CD14-positive monocyte (primary cell): ENCODE measurements around the gene KRT2. TPM values are rescaled to one million over a fixed set of nuclear protein-coding genes. Genes with fewer than 3 reads are reported as not detected.

Experiments
- DNase-seq, 3 donors: peaks; one replicate each; pipeline ENCODE4 v3.0.0-alpha.2; 2011 to 2022
- H2AFZ ChIP-seq: 2 replicates; pipeline ENCODE4 v1.6.0; 2012; ENCODE audit warnings: mild to moderate bottlenecking, low read depth, low read length, inconsistent platforms; ENCODE audit not compliant: insufficient read depth, poor library complexity, severe bottlenecking
- H3K27ac ChIP-seq, 2 donors: 1 replicate in 1 of 2; 2 replicates in 1 of 2; pipeline ENCODE4 v1.5.1; 2012 to 2013; ENCODE audit warnings: low read length in 2 of 2, control low read depth in 1 of 2, inconsistent platforms in 1 of 2, low read depth in 1 of 2, mild to moderate bottlenecking in 1 of 2
- H3K27me3 ChIP-seq, 2 donors: one replicate each; pipeline versions ENCODE4 v1.6.0 to v1.6.1; 2011 to 2013; ENCODE audit warnings: low read length in 2 of 2; ENCODE audit not compliant: control insufficient read depth in 2 of 2, insufficient read depth in 2 of 2
- H3K36me3 ChIP-seq, 2 donors: replicated peaks in 1 of 2; 1 replicate in 1 of 2; 2 replicates in 1 of 2; pipeline versions ENCODE4 v1.5.1 to v1.6.1; 2012 to 2013; ENCODE audit warnings: low read length in 2 of 2, control low read depth in 1 of 2, inconsistent platforms in 1 of 2, mild to moderate bottlenecking in 1 of 2; ENCODE audit not compliant: insufficient read depth in 2 of 2, control insufficient read depth in 1 of 2
- H3K4me1 ChIP-seq, 2 donors: 1 replicate in 1 of 2; 2 replicates in 1 of 2; pipeline versions ENCODE4 v1.5.1 to v1.6.1; 2012 to 2013; ENCODE audit warnings: low read length in 2 of 2, control low read depth in 1 of 2, inconsistent platforms in 1 of 2, mild to moderate bottlenecking in 1 of 2, moderate library complexity in 1 of 2; ENCODE audit not compliant: insufficient read depth in 2 of 2, control insufficient read depth in 1 of 2
- H3K4me2 ChIP-seq: replicated peaks from 2 replicates; pipeline ENCODE3; 2012; ENCODE audit warnings: low read length, moderate library complexity, mild to moderate bottlenecking; ENCODE audit not compliant: poor library complexity, severe bottlenecking; ENCODE audit errors: extremely low read depth
- H3K4me3 ChIP-seq, 3 experiments: fragments of 200-600 bp in 1 of 3; sonication (generic) in 1 of 3; replicated peaks in 1 of 3; 1 replicate in 2 of 3; 2 replicates in 1 of 3; pipeline ENCODE4 v1.5.1; 2011 to 2013; ENCODE audit warnings: low read length in 3 of 3, mild to moderate bottlenecking in 3 of 3, control low read depth in 2 of 3, low read depth in 2 of 3, inconsistent platforms in 1 of 3, moderate library complexity in 1 of 3
- H3K79me2 ChIP-seq: 2 replicates; pipeline ENCODE4 v1.6.0; 2012; ENCODE audit warnings: mild to moderate bottlenecking, control low read depth, inconsistent platforms, low read length, moderate library complexity; ENCODE audit not compliant: insufficient read depth
- H3K9ac ChIP-seq: 2 replicates; pipeline ENCODE4 v1.6.0; 2017; ENCODE audit warnings: low read length, mild to moderate bottlenecking; ENCODE audit not compliant: insufficient read depth, poor library complexity, severe bottlenecking
- H3K9me3 ChIP-seq, 2 donors: replicated peaks in 1 of 2; 1 replicate in 1 of 2; 2 replicates in 1 of 2; pipeline versions ENCODE4 v1.5.1 to v1.6.1; 2012 to 2013; ENCODE audit warnings: low read length in 2 of 2, control low read depth in 1 of 2; ENCODE audit not compliant: control insufficient read depth in 1 of 2, insufficient read depth in 1 of 2
- H4K20me1 ChIP-seq: 2 replicates; pipeline ENCODE4 v1.6.0; 2012; ENCODE audit warnings: mild to moderate bottlenecking, low read length, control low read depth, moderate library complexity; ENCODE audit not compliant: insufficient read depth
- H3K27ac Mint-ChIP-seq, 7 donors: one replicate each; pipeline ENCODE4 v1.8.0; 2020; ENCODE audit warnings: mild to moderate bottlenecking in 7 of 7, mixed read lengths in 7 of 7, moderate library complexity in 6 of 7, inconsistent platforms in 2 of 7
- H3K27me3 Mint-ChIP-seq, 3 donors: one replicate each; pipeline ENCODE4 v1.8.0; 2021 to 2022; ENCODE audit warnings: low read depth in 3 of 3, mild to moderate bottlenecking in 3 of 3, mixed read lengths in 3 of 3, moderate library complexity in 3 of 3, inconsistent platforms in 1 of 3
- H3K36me3 Mint-ChIP-seq, 2 donors: one replicate each; pipeline ENCODE4 v1.8.0; 2020; ENCODE audit warnings: mixed read lengths in 2 of 2, inconsistent platforms in 1 of 2, mild to moderate bottlenecking in 1 of 2
- H3K4me1 Mint-ChIP-seq: one replicate; pipeline ENCODE4 v1.8.0; 2020; ENCODE audit warnings: mild to moderate bottlenecking, mixed read lengths
- H3K4me3 Mint-ChIP-seq, 2 donors: one replicate each; pipeline ENCODE4 v1.8.0; 2020; ENCODE audit warnings: mild to moderate bottlenecking in 2 of 2, mixed read lengths in 2 of 2, moderate library complexity in 1 of 2
- H3K9me3 Mint-ChIP-seq, 7 donors: one replicate each; pipeline ENCODE4 v1.8.0; 2020 to 2022; ENCODE audit warnings: mixed read lengths in 7 of 7, mild to moderate bottlenecking in 6 of 7, moderate library complexity in 6 of 7, inconsistent platforms in 2 of 7
- CTCF ChIP-seq: fragments of 200-600 bp; IDR thresholded peaks from one replicate; pipeline ENCODE4 v1.8.0; 2022; ENCODE audit warnings: antibody characterized with exemption, mild to moderate bottlenecking
- WGBS: methylation state at CpG from one replicate; pipeline ENCODE4 v1.1.5; 2013; ENCODE audit warnings: missing lambda C conversion rate; ENCODE audit not compliant: insufficient coverage; 5-methylcytosine and 5-hydroxymethylcytosine counted together
- intact Hi-C, 2 donors: fragments of 100-400 bp; cut with micrococcal nuclease; formaldehyde crosslinking; loops; one replicate each; pipeline versions ENCODE4 v1.15.0 to v1.15.1; 2023
- polyA plus RNA-seq, 3 donors: library from polyadenylated mRNA; depleted of rRNA in 1 of 3; unstranded in 2 of 3; stranded (reverse) in 1 of 3; fragments of 300-500 nt in 2 of 3; fragments of >200 nt in 1 of 3; fragmentation: Illumina TruSeq in 2 of 3; gene quantifications; 1 replicate in 2 of 3; 2 replicates in 1 of 3; pipeline ENCODE4 v1.2.3, GENCODE V29; 2012 to 2021

KRT2 gene
- polyA plus RNA-seq, 3 donors: not detected

- Mint-ChIP-seq H3K27ac (no peak overlapping the region), H3K27me3 (peaks cover 2 to 5% (median 3%) of the 10 kb centered on the region in 3 donors), H3K4me3 (no peak overlapping the region), H3K9me3 (peaks cover 0 to 3% (median 0%) of the 10 kb centered on the region in 7 donors), H3K36me3 (no peaks in the 10 kb centered on the region), H3K4me1 (no peaks in the 10 kb centered on the region)
- Histone ChIP-seq H3K9me3 (no peaks in the 10 kb centered on the region), H3K79me2 (no peaks in the 10 kb centered on the region), H3K9ac (no peak overlapping the region), H3K27me3 (no peaks in the 10 kb centered on the region), H3K4me2 (no peak overlapping the region), H3K4me1 (no peaks in the 10 kb centered on the region), H3K36me3 (no peaks in the 10 kb centered on the region), H4K20me1 (no peaks in the 10 kb centered on the region), H2AFZ (no peak overlapping the region), H3K4me3 (no peak overlapping the region), H3K27ac (no peak overlapping the region)
- intact Hi-C loops: no loop called here
- TF ChIP-seq CTCF: no peak
- no CpG with 5 or more reads among the region's 5 CpGs for WGBS
- DNase-seq: no peak
Measured at GRCh38 chr12:52622349-52622748, 29.7 kb downstream of the KRT2 start.

GRCh38 chr12:52618866-52619265 is 33.1 kb downstream of the KRT2 start:
- Mint-ChIP-seq H3K27ac (no peak overlapping the region), H3K27me3 (peaks cover 2 to 4% (median 3%) of the 10 kb centered on the region in 3 donors), H3K4me3 (no peak overlapping the region), H3K4me1 (peaks cover 6% of the 10 kb centered on the region), H3K36me3 (no peaks in the 10 kb centered on the region), H3K9me3 (peaks cover 0 to 3% (median 0%) of the 10 kb centered on the region in 7 donors)
- no peak overlapping the region for H3K4me3 ChIP-seq
- DNase-seq: no peak
- intact Hi-C loops: no loop called here
- no peaks in the 10 kb centered on the region for H4K20me1 ChIP-seq
- no peak overlapping the region for H3K27ac ChIP-seq
- no peaks in the 10 kb centered on the region for H3K27me3 ChIP-seq
- H2AFZ ChIP-seq: no peak overlapping the region
- H3K79me2 ChIP-seq: no peaks in the 10 kb centered on the region
- peaks cover 10% of the 10 kb centered on the region in 2 donors for H3K4me1 ChIP-seq
- H3K9ac ChIP-seq: no peak overlapping the region
- WGBS: 100% methylated on average over 2 of the region's 2 CpGs
- H3K36me3 ChIP-seq: no peaks in the 10 kb centered on the region
- no peak overlapping the region for H3K4me2 ChIP-seq
- TF ChIP-seq CTCF: no peak
- H3K9me3 ChIP-seq: no peaks in the 10 kb centered on the region
